ENCODE data around the gene LZTFL1.

LZTFL1 gene

DNA sequence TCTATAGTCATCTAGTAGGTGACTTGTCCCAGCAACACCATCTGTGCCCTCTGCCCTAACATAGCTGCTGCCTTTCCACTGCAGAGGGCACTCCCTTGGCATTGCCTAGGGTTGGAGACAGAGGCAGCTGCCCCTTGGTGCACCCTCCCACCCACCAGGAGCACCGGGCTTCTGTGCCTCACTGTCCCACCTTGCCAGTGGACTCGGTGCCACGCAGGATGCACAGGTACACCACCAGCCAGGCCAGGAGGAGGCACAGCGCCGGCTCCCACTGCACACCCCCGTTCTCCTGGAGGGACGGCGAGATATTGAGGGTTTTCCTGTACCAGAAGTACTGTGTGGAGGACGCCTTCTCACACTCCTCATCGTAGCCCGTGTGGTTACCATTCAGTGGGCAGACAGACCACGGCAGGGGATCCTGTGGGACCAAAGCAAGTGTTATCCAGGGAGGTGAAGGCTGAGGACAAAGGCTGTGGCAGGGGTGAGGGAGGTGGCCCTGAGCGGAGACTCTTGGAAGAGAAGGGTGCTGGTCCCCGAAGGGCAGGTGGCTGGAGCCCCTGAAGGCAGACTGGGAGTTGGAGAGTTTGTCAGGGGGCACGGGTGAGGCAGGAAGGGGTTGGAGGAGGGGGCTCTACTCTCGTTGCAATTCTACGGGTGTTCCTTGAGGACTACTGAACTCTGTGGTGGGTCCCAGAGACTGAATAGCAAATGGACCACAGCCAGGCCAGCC is 66.2 kb downstream of the LZTFL1 start:
- DNase-seq (ENCODE audit: low read depth): no peak
- TF ChIP-seq, protein P1, sequence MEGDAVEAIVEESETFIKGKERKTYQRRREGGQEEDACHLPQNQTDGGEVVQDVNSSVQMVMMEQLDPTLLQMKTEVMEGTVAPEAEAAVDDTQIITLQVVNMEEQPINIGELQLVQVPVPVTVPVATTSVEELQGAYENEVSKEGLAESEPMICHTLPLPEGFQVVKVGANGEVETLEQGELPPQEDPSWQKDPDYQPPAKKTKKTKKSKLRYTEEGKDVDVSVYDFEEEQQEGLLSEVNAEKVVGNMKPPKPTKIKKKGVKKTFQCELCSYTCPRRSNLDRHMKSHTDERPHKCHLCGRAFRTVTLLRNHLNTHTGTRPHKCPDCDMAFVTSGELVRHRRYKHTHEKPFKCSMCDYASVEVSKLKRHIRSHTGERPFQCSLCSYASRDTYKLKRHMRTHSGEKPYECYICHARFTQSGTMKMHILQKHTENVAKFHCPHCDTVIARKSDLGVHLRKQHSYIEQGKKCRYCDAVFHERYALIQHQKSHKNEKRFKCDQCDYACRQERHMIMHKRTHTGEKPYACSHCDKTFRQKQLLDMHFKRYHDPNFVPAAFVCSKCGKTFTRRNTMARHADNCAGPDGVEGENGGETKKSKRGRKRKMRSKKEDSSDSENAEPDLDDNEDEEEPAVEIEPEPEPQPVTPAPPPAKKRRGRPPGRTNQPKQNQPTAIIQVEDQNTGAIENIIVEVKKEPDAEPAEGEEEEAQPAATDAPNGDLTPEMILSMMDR (conservative IDR thresholded peaks at IDR 0.05; ENCODE audit: low read length): no peak
- no peak overlapping the region for H3K4me3 ChIP-seq (ENCODE audit: low read length)

DNA sequence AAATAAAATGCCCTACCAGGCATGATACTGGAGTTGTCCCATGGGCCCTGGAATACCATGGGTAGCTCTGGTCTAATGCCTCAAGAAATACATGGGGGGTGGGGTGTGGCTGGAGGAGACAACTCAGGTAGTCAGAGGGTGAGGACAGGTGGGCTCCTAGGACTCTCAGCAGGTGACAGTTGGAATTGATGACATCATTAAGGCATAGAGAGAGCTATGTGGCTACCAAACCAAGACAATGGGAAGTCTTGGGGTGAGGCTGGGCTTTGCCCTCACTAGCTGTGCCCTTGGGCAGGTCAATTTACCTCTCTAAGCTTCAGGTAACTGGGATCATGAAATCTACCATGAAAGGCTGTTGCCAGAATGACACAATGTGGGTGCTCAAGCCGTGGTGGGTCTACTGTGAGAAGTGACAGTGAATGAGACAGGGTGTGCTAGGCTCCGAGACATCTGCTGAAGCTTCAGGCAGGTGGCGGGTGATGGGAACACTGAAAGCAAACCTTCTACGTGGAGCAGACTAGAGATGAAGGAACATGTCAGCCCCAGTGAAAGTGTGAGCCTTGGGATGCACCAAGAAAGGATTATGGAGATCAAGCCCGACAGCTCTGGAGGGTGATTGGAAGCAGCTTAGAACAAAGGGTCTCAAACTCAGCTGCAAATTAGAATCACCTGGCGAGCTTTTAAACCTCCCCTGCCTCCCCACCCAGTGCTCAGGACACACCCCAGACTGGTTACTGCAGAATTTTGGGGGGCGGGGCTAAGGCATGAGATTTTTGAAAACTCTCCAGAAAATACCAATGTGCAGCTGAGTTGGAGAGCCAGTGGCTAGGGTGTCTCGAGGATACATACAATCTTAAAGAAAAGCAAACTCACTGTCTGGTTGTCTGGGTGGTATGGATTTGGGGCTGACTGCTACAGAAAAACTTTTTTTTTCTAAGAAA is 67.1 kb downstream of the LZTFL1 start:
- TF ChIP-seq, protein P1 (conservative IDR thresholded peaks at IDR 0.05; ENCODE audit: low read length): no peak
- no peak for DNase-seq (ENCODE audit: low read depth)
- H3K4me3 ChIP-seq (ENCODE audit: low read length): no peak overlapping the region

DNA sequence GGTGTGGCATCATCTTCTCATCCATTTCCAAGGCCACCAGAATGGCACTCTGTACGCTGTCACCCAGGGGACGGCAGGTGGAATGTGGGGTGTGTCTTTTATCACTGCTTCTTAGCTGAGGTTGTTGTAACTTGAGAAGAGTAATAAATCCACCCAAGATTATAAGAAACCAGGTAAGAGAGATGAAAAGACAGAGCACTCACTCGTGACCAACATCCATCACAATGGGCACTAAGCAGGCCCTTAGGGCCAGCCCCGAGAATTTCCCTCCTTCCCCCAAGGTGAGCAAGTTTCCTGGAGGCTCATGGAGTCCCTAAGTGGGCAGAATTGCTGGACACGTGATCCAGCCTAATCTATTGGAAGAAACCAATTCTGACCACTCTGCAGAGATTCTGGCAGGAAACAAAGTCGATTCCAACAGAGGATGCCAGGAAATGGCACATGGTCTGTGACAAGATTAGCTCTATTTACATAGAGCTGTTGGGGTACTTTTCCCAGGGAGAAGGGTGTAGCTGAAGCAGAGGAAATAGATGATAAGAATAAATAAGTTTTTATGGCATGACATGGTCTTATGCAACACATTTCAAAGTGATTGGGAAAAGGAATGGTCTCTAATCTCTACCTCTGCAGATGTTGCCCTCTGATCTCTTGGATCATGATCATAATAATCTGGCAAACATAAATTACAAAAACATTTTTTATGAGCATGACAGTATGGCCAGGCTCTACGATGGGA is 68.0 kb downstream of the LZTFL1 start:
- no peak overlapping the region for H3K4me3 ChIP-seq (ENCODE audit: low read length)
- TF ChIP-seq, protein P1 (conservative IDR thresholded peaks at IDR 0.05; ENCODE audit: low read length): no peak
- DNase-seq (ENCODE audit: low read depth): no peak
